RPMI7951 (cell line): ENCODE results near the gene CETN3. TPM values are rescaled to one million over a fixed set of nuclear protein-coding genes. Genes with fewer than 3 reads are reported as not detected.

Experiments used
- total RNA-seq: library from RNA; depleted of rRNA; stranded (reverse); fragments of >200 nt; shearing (Covaris generic); gene quantifications from 2 replicates; pipeline ENCODE4 v1.2.3, GENCODE V29; 2014; rRNA removed

The CETN3 gene
- total RNA-seq, 1 experiment from 2014 or later: 33.9 TPM

Other genes with a start within 250 kb of the CETN3 start
- 2.9 and 3.7 TPM in 2 replicates for gene MBLAC2, start 65.0 kb upstream of the CETN3 start, total RNA-seq
- 21.4 and 22.6 TPM in 2 replicates for gene POLR3G, start 65.1 kb upstream of the CETN3 start, total RNA-seq
- 11.7 and 15.9 TPM in 2 replicates for gene LYSMD3, start 119.8 kb upstream of the CETN3 start, total RNA-seq
- 0.49 and 0.84 TPM in 2 replicates for gene ADGRV1, start 149.0 kb upstream of the CETN3 start, total RNA-seq